ENCODE measurements around the gene SMCO1. TPM values are rescaled to one million over a fixed set of nuclear protein-coding genes. Genes with fewer than 3 reads are reported as not detected.
A peak's percentile ranks its signal among the peaks of the same experiment; 100 is the strongest.
"Not testable (repeated sequence)": the region's sequence is repeated elsewhere in the genome, so short reads cannot be mapped to it uniquely, and the experiment has no call there.

Gene SMCO1
- total RNA-seq, 1 donor from 2014 or later: not detected

DNA sequence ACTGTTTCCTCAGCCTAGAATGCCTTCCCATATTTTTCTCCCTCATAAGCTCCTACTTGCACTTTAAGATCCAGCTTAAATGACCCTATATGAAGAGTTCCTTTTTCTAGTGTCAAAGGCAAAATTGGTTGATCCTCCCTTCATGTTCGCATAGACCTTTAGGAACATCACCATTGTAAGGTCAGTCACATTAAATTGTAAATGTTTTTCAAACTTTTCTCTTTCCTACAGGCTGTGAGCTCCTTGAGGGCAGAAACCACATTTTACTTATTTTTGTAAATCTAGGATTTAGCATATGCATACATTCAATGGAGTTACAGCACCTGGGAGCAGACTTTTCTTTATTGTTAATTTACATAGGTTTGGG is 813 bp downstream of the SMCO1 start:
- DNase-seq (ENCODE audit: low read depth): no peak
- no peak overlapping the region for H3K4me3 ChIP-seq (ENCODE audit: low read depth, low read length)
- no peak for TF ChIP-seq CTCF (conservative IDR thresholded peaks at IDR 0.05; ENCODE audit: low read depth, low read length)

DNA sequence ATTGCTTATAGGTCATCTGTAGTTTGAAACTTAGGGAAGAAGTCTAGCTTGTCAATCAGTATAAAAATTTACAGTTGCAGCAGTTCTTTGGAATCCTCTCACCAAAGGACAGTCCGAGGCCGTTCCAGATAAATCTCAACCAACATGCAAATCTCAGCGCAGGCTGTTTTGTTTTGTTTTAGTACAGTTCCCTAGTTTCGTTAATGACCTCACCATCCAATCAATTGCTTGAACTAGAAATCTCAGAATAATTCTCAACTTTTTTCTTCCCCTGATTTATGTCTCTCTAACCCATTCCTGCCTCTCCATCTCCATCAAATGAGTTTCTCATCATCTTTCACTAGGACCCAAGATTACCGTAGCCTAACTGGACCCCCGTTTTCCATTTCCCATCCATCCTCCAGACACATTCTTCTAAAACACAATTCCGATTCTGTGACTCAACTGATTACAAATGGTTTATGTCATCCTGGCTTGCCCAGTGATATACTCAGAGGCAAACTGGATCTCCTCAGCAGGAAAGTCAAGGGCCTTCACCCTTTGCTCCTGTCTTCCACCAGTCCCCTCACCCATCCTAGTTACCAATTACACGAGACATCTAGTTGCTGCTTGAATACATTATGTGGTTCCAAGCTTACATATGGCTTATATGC is 1.3 kb downstream of the SMCO1 start:
- TF ChIP-seq CTCF (conservative IDR thresholded peaks at IDR 0.05; ENCODE audit: low read depth, low read length): no peak
- no peak for DNase-seq (ENCODE audit: low read depth)
- no peak overlapping the region for H3K4me3 ChIP-seq (ENCODE audit: low read depth, low read length)

DNA sequence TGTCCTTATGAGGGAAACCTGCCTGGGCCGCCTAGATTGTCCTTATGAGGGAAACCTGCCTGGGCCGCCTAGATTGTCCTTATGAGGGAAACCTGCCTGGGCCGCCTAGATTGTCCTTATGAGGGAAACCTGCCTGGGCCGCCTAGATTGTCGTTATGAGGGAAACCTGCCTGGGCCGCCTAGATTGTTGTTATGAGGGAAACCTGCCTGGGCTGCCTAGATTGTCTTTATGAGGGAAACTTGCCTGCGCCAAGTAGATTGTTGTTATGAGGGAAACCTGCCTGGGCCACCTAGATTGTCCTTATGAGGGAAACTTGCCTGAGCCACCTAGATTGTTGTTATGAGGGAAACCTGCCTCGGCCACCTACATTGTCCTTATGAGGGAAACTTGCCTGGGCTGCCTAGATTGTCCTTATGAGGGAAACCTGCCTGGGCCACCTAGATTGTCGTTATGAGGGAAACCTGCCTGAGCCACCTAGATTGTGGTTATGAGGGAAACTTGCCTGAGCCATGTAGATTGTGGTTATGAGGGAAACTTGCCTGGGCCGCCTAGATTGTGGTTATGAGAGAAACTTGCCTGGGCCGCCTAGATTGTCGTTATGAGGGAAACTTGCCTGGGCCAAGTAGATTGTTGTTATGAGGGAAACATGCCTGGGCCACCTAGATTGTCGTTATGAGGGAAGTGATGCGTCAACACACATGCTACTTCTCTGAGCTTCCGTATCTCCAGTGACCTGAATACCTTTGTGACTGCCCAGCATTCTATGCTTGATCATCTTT is 3.3 kb downstream of the SMCO1 start:
- DNase-seq (ENCODE audit: low read depth); H3K4me3 ChIP-seq (ENCODE audit: low read depth, low read length): not testable (repeated sequence)

DNA sequence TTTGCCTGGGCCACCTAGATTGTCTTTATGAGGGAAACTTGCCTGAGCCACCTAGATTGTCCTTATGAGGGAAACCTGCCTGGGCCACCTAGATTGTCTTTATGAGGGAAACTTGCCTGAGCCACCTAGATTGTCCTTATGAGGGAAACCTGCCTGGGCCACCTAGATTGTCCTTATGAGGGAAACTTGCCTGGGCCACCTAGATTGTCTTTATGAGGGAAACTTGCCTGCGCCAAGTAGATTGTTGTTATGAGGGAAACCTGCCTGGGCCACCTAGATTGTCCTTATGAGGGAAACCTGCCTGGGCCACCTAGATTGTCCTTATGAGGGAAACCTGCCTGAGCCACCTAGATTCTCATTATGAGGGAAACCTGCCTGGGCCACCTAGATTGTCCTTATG is 4.0 kb downstream of the SMCO1 start:
- not testable (repeated sequence) for H3K4me3 ChIP-seq (ENCODE audit: low read depth, low read length); DNase-seq (ENCODE audit: low read depth)

DNA sequence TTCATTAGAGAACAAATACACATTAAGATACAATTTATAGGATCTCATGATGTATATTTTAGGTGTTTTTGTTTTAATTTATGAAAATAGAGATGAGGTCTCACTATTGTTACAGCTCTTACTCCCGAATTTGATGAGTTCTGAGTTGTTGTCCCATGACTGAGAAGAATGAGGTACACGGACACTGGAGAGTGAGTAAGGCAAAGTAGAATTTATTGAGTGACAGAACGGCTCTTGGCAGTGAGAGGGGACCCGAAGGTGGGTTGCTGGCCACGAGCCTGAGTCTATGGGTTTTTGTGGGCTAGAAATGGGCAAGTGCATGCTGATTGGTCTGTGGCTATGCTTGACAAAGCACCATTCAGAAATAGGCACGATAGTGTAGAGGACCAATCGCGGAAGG is 8.5 kb downstream of the SMCO1 start:
- no peak overlapping the region for H3K4me3 ChIP-seq (ENCODE audit: low read depth, low read length)
- no peak for TF ChIP-seq CTCF (conservative IDR thresholded peaks at IDR 0.05; ENCODE audit: low read depth, low read length)
- no peak for DNase-seq (ENCODE audit: low read depth)

GRCh38 chr3:196504556-196504955 is 10.6 kb downstream of the SMCO1 start:
- no peak for DNase-seq (ENCODE audit: low read depth)
- no peak for TF ChIP-seq CTCF (conservative IDR thresholded peaks at IDR 0.05; ENCODE audit: low read depth, low read length)

GRCh38 chr3:196504077-196504398 is 11.1 kb downstream of the SMCO1 start:
- H3K4me3 ChIP-seq (ENCODE audit: low read depth, low read length): peak overlapping the region; percentile 80
- DNase-seq (ENCODE audit: low read depth): not testable (repeated sequence)

More at GRCh38 chr3:196504556-196504955, 10.6 kb downstream of the SMCO1 start:
- no peak overlapping the region for H3K4me3 ChIP-seq (ENCODE audit: low read depth, low read length)

- peak within 1 kb of the TSS; percentile 80 for H3K4me3 ChIP-seq (ENCODE audit: low read depth, low read length)
- no peak for TF ChIP-seq CTCF (conservative IDR thresholded peaks at IDR 0.05; ENCODE audit: low read depth, low read length)
- DNase-seq (ENCODE audit: low read depth): no peak
Measured at GRCh38 chr3:196503196-196504076, 11.7 kb downstream of the SMCO1 start, which contains the start of gene RNF168. RNF168 (minus strand) TSS chr3:196503768; CDS start chr3:196503173, 595 bp downstream.
